Esophagus squamous epithelium (tissue), 4 donors: Measurements from ENCODE around the gene NAA40.

Experiments used
- CTCF ChIP-seq, 6 experiments: fragments of 450-650 bp in 4 of 6; fragments of 200-600 bp in 2 of 6; sonication (generic) in 2 of 6; IDR thresholded peaks; one replicate each; pipeline ENCODE4 v1.5.1; 2016 to 2019; ENCODE audit warnings: antibody characterized with exemption in 6 of 6, mild to moderate bottlenecking in 4 of 6, moderate library complexity in 4 of 6
- POLR2A ChIP-seq, 4 donors: fragments of 450-650 bp; IDR thresholded peaks; one replicate each; pipeline ENCODE4 v1.6.1; 2017; ENCODE audit warnings: antibody characterized with exemption in 4 of 4, mild to moderate bottlenecking in 4 of 4, moderate library complexity in 3 of 4

- TF ChIP-seq CTCF (IDR thresholded peaks at IDR 0.05), result no peak
- TF ChIP-seq POLR2A (IDR thresholded peaks at IDR 0.05), result no peak
These were observed 6.9 kb upstream of the NAA40 start for GRCh38 chr11:63931876-63932275.
